Measurements from ENCODE around the gene HPSE2.
"Not testable (repeated sequence)": the region's sequence is repeated elsewhere in the genome, so short reads cannot be mapped to it uniquely, and the experiment has no call there.

The HPSE2 gene

GRCh38 chr10:99235658-99236626, at the start of gene HPSE2:
Gene HPSE2, minus strand, starts transcription at chr10:99235852.
- peak within 1 kb of the TSS; percentile 41 for H3K4me3 ChIP-seq (replicated peaks; ENCODE audit: low read depth, low read length)
- TF ChIP-seq CTCF (IDR thresholded peaks at IDR 0.05; ENCODE audit: low read depth, low read length, missing control alignments): no peak
- DNase-seq (ENCODE audit: extremely low read depth, low read depth): no peak

- TF ChIP-seq CTCF (IDR thresholded peaks at IDR 0.05; ENCODE audit: low read depth, low read length, missing control alignments): no peak
- DNase-seq (ENCODE audit: extremely low read depth, low read depth): no peak
- H3K4me3 ChIP-seq (replicated peaks; ENCODE audit: low read depth, low read length): no peak overlapping the region
Observed at GRCh38 chr10:99280472-99280871, 44.8 kb upstream of the HPSE2 start.

GRCh38 chr10:99279626-99280111, 44.0 kb upstream of the HPSE2 start:
- TF ChIP-seq CTCF (IDR thresholded peaks at IDR 0.05; ENCODE audit: low read depth, low read length, missing control alignments): no peak
- no peak overlapping the region for H3K4me3 ChIP-seq (replicated peaks; ENCODE audit: low read depth, low read length)
- peak; percentile 75 for DNase-seq (ENCODE audit: extremely low read depth, low read depth)

- H3K4me3 ChIP-seq (replicated peaks; ENCODE audit: low read depth, low read length): no peak overlapping the region
- no peak for DNase-seq (ENCODE audit: extremely low read depth, low read depth)
- peak; percentile 25 for TF ChIP-seq CTCF (IDR thresholded peaks at IDR 0.05; ENCODE audit: low read depth, low read length, missing control alignments)
Observed at GRCh38 chr10:99276848-99277486, 41.3 kb upstream of the HPSE2 start.

GRCh38 chr10:99266383-99266782, 30.7 kb upstream of the HPSE2 start:
- DNase-seq (ENCODE audit: extremely low read depth, low read depth): no peak
- no peak for TF ChIP-seq CTCF (IDR thresholded peaks at IDR 0.05; ENCODE audit: low read depth, low read length, missing control alignments)
- H3K4me3 ChIP-seq (replicated peaks; ENCODE audit: low read depth, low read length): no peak overlapping the region

GRCh38 chr10:99248824-99249223, 13.2 kb upstream of the HPSE2 start:
- no peak for TF ChIP-seq CTCF (IDR thresholded peaks at IDR 0.05; ENCODE audit: low read depth, low read length, missing control alignments)
- no peak for DNase-seq (ENCODE audit: extremely low read depth, low read depth)
- H3K4me3 ChIP-seq (replicated peaks; ENCODE audit: low read depth, low read length): no peak overlapping the region

- not testable (repeated sequence) for H3K4me3 ChIP-seq (replicated peaks; ENCODE audit: low read depth, low read length); DNase-seq (ENCODE audit: extremely low read depth, low read depth)
Observed at GRCh38 chr10:99247893-99248292, 12.2 kb upstream of the HPSE2 start.

Measured in HFF-Myc (cell line).